SJCRH30 (cell line): ENCODE data around the gene CIP2A. TPM values are rescaled to one million over a fixed set of nuclear protein-coding genes. Genes with fewer than 3 reads are reported as not detected.

Experiments used
- DNase-seq, 2 experiments: peaks; one replicate each; pipeline ENCODE4 v3.0.0-alpha.2; 2015 to 2020
- H3K27ac ChIP-seq: fragments of 250-450 bp; sonication (Bioruptor Pico); 2 replicates; pipeline ENCODE4 v1.5.1; 2020; ENCODE audit warnings: mild to moderate bottlenecking, moderate library complexity
- H3K27me3 ChIP-seq: fragments of 250-450 bp; sonication (Bioruptor Pico); 2 replicates; pipeline ENCODE4 v1.5.1; 2020; ENCODE audit warnings: mild to moderate bottlenecking, moderate library complexity
- H3K36me3 ChIP-seq: fragments of 250-450 bp; sonication (Bioruptor Pico); 2 replicates; pipeline ENCODE4 v1.5.1; 2020; ENCODE audit warnings: mild to moderate bottlenecking, moderate library complexity
- H3K4me1 ChIP-seq: fragments of 250-450 bp; sonication (Bioruptor Pico); 2 replicates; pipeline ENCODE4 v1.5.1; 2020; ENCODE audit warnings: mild to moderate bottlenecking, moderate library complexity
- H3K4me3 ChIP-seq: fragments of 250-450 bp; sonication (Bioruptor Pico); 2 replicates; pipeline ENCODE4 v1.5.1; 2020; ENCODE audit warnings: mild to moderate bottlenecking, moderate library complexity
- H3K9me3 ChIP-seq: fragments of 250-450 bp; sonication (Bioruptor Pico); replicated peaks from 2 replicates; pipeline ENCODE4 v1.5.1; 2020; ENCODE audit warnings: mild to moderate bottlenecking, moderate library complexity
- total RNA-seq: library from RNA; depleted of rRNA; stranded (reverse); fragments of >200 nt; shearing (Covaris generic); gene quantifications from 2 replicates; pipeline ENCODE4 v1.2.3, GENCODE V29; 2014; rRNA removed

Gene CIP2A
- total RNA-seq, 1 experiment from 2014 or later = 129 TPM

DNA sequence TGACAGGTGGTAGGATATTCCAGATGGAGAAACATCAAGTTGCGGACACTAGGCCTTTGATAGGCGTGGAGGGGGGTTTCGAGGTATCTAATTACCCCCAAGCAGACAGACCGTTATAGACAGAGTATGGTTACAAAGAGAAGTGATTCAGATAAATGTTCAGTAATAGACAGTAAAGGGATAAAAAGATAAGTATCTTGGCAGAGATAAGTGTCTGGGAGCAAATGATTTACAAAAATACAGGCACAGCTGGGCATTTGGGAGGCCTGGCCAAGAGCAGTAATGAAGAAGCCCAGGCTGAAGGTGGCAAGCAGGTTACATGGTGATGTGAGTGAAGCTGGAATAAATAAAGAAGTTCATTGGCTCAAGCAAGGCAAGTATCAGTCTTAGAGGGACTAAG, 78.2 kb downstream of the CIP2A start:
- Histone ChIP-seq H3K36me3 (no peaks in the 10 kb centered on the region), H3K4me3 (no peak overlapping the region), H3K4me1 (no peaks in the 10 kb centered on the region), H3K27me3 (no peaks in the 10 kb centered on the region; the same call in 1 of the 2 replicates), H3K9me3 (no peaks in the 10 kb centered on the region), H3K27ac (no peak overlapping the region)
- DNase-seq = no peak

DNA sequence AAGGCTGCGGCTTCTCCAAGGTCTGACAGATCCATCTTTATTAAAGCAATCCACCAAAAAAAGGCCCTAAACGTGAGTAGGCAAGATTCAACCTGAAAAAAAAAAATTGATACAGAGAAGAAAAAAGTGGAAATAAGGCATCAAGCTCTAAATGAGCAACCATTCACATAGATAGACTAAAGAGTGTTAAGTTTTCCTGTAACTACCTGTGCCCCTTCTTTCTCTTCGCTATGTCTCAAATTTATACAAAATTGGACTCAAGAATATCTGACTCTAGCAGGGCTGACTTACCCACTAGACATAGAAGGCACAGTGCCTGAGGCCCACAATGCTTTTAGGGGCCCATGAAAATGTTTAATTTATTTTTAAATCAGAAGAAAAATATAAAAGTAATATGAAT, 78.7 kb downstream of the CIP2A start, which contains the start of gene MYH15:
MYH15 (minus strand) TSS at position 101 of the 400 bp plus-strand sequence; CDS start at position 35, 66 bp downstream.
- Histone ChIP-seq H3K36me3 (no peaks in the 10 kb centered on the region), H3K27me3 (no peaks in the 10 kb centered on the region; the same call in 1 of the 2 replicates), H3K4me3 (no peak within 1 kb of the TSS), H3K27ac (no peak within 1 kb of the TSS), H3K4me1 (no peaks in the 10 kb centered on the region), H3K9me3 (no peaks in the 10 kb centered on the region)
- DNase-seq = no peak

- no peak for DNase-seq
- Histone ChIP-seq H3K9me3 (no peaks in the 10 kb centered on the region), H3K4me1 (no peaks in the 10 kb centered on the region), H3K27ac (no peak overlapping the region), H3K36me3 (no peaks in the 10 kb centered on the region), H3K27me3 (no peaks in the 10 kb centered on the region; the same call in 1 of the 2 replicates), H3K4me3 (no peak overlapping the region)
These were observed 79.4 kb downstream of the CIP2A start for GRCh38 chr3:108509871-108510270.

DNA sequence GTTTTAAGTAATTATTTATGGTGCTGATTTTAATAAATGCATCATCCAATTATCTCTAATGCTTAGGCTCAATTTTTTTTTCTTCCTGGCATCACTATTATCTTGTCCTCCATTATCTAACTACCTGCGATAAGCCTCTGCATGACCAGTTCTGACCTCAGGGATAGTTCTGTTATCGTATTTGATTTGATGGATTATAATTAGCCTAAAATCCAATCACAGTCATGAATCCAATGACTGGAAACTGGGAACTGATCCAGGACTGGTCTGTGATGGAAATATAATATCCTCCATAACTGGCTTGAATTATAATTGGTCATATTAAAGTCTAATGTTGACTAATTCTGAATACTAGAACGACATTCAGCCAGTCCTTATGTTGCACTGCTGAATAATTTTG, 80.0 kb downstream of the CIP2A start:
- no peaks in the 10 kb centered on the region; the same call in 1 of the 2 replicates for H3K27me3 ChIP-seq
- H3K4me3 ChIP-seq = no peak overlapping the region
- no peaks in the 10 kb centered on the region for H3K4me1 ChIP-seq
- H3K36me3 ChIP-seq = no peaks in the 10 kb centered on the region
- DNase-seq = no peak
- no peak overlapping the region for H3K27ac ChIP-seq
- no peaks in the 10 kb centered on the region for H3K9me3 ChIP-seq

DNA sequence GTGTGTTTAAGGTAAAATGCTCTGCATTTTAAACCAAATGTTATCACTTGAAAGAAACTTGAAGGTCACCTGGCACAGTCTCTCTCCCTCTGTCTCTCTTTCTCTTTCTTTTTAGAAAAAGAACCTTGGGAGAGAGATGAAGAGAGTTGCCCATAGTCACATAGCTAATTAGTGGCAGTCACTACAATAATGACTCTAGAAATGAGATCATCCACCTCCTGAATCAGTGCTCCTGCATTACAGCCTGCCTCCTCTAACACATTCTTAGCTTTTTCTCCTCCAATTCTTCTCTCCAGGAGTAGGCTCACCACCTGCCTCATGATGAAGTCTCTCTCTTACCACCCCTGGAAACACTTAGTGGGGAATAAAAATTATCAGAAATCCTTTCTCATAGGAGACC, 81.3 kb downstream of the CIP2A start:
- H3K4me1 ChIP-seq = no peaks in the 10 kb centered on the region
- H3K9me3 ChIP-seq = no peaks in the 10 kb centered on the region
- no peak for DNase-seq
- H3K27me3 ChIP-seq = no peaks in the 10 kb centered on the region; the same call in 1 of the 2 replicates
- H3K36me3 ChIP-seq = no peaks in the 10 kb centered on the region
- H3K4me3 ChIP-seq = no peak overlapping the region
- H3K27ac ChIP-seq = no peak overlapping the region

- Histone ChIP-seq H3K36me3 (no peaks in the 10 kb centered on the region), H3K9me3 (no peaks in the 10 kb centered on the region), H3K27ac (no peak overlapping the region), H3K4me1 (no peaks in the 10 kb centered on the region), H3K4me3 (no peak overlapping the region), H3K27me3 (no peaks in the 10 kb centered on the region; the same call in 1 of the 2 replicates)
- no peak for DNase-seq
These were observed 83.4 kb downstream of the CIP2A start for GRCh38 chr3:108505811-108506210.

- Histone ChIP-seq H3K36me3 (no peaks in the 10 kb centered on the region), H3K4me1 (no peaks in the 10 kb centered on the region), H3K27ac (no peak overlapping the region), H3K27me3 (no peaks in the 10 kb centered on the region; the same call in 1 of the 2 replicates), H3K4me3 (no peak overlapping the region), H3K9me3 (no peaks in the 10 kb centered on the region)
- no peak for DNase-seq
These were observed 85.5 kb downstream of the CIP2A start for GRCh38 chr3:108503722-108504121.

- no peak overlapping the region for H3K4me3 ChIP-seq
- no peaks in the 10 kb centered on the region for H3K27me3 ChIP-seq
- H3K36me3 ChIP-seq = no peaks in the 10 kb centered on the region
- no peak overlapping the region for H3K27ac ChIP-seq
- no peaks in the 10 kb centered on the region for H3K4me1 ChIP-seq
- H3K9me3 ChIP-seq = no peaks in the 10 kb centered on the region
- no peak for DNase-seq
These were observed 87.7 kb downstream of the CIP2A start for GRCh38 chr3:108501535-108501934.

DNA sequence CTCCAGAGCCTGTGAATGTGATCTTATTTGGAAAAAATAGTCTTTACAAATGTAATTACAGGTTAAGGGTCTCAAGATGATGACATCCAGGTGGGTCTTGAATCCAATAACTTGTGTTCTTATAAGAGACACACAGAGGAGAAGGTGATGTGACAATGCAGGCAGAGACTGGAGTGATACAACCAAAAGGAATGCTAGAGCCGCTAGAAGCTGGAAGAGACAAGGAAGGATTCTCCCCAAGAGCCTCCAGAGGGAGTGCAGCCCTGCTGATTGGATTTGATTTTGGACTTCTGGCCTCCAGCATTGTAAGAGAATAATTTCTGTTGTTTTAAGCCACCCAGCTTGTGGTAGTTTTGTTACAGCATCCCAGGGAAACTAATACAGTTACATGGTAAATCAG, 88.5 kb downstream of the CIP2A start:
- no peak for DNase-seq
- H3K9me3 ChIP-seq = no peaks in the 10 kb centered on the region
- H3K4me1 ChIP-seq = no peaks in the 10 kb centered on the region
- no peaks in the 10 kb centered on the region for H3K36me3 ChIP-seq
- no peak overlapping the region for H3K4me3 ChIP-seq
- no peak overlapping the region for H3K27ac ChIP-seq
- no peaks in the 10 kb centered on the region for H3K27me3 ChIP-seq

Other genes starting within 250 kb of the CIP2A start
- 0.08 and 0.14 TPM in 2 replicates for gene MYH15, start 78.8 kb downstream of the CIP2A start, total RNA-seq
- 42.8 and 46.7 TPM in 2 replicates for gene DZIP3, start 284 bp upstream of the CIP2A start, total RNA-seq
- not detected in 2 replicates for gene RETNLB, start 168.0 kb upstream of the CIP2A start, total RNA-seq
- 0.08 TPM in 1 of 2 replicates, not detected in the other for gene TRAT1, start 233.3 kb upstream of the CIP2A start, total RNA-seq